ENCODE data around the gene LNX2. TPM values are rescaled to one million over a fixed set of nuclear protein-coding genes. Genes with fewer than 3 reads are reported as not detected.
A peak's percentile ranks its signal among the peaks of the same experiment; 100 is the strongest.

Gene LNX2
- total RNA-seq, 1 experiment from 2014 or later: 6.4 TPM

- no peak for DNase-seq (ENCODE audit: low spot score)
- intact Hi-C loops (cut with micrococcal nuclease; ENCODE audit: unreplicated experiment): no loop called here
- no peaks in the 10 kb centered on the region for H3K36me3 ChIP-seq (ENCODE audit: insufficient read depth, low read length, poor library complexity, severe bottlenecking)
- H3K4me1 ChIP-seq (ENCODE audit: insufficient read depth, low read length, poor library complexity, severe bottlenecking): peaks cover 6% of the 10 kb centered on the region
- no peak overlapping the region for H3K27ac ChIP-seq (ENCODE audit: low read depth, low read length, poor library complexity, severe bottlenecking)
- no peak overlapping the region for H3K4me3 ChIP-seq (ENCODE audit: low read depth, low read length, poor library complexity, severe bottlenecking)
- ChIA-PET CTCF (no interaction called here), POLR2A (ENCODE audit: low non-redundant PET) (no interaction called here)
- no peaks in the 10 kb centered on the region for H3K9me3 ChIP-seq (ENCODE audit: low read depth, low read length, poor library complexity, severe bottlenecking)
- no TSS peak for BruUV-seq (replicated peaks)
- no peaks in the 10 kb centered on the region for H3K27me3 ChIP-seq (replicated peaks; ENCODE audit: insufficient read depth, low read depth, low read length, poor library complexity)
- TF ChIP-seq CTCF (conservative IDR thresholded peaks at IDR 0.05; ENCODE audit: low read depth, low read length) (no peak), EZH2 (IDR thresholded peaks at IDR 0.05; ENCODE audit: borderline replicate concordance, low read depth, low read length, poor library complexity, severe bottlenecking) (no peak)
Observed at GRCh38 chr13:27587095-27587746, 33.1 kb downstream of the LNX2 start.

GRCh38 chr13:27583645-27584044 is 36.7 kb downstream of the LNX2 start:
- intact Hi-C loops (cut with micrococcal nuclease; ENCODE audit: unreplicated experiment): no loop called here
- H3K4me3 ChIP-seq (ENCODE audit: low read depth, low read length, poor library complexity, severe bottlenecking): no peak overlapping the region
- H3K9me3 ChIP-seq (ENCODE audit: low read depth, low read length, poor library complexity, severe bottlenecking): no peaks in the 10 kb centered on the region
- DNase-seq (ENCODE audit: low spot score): peak; percentile 24
- peaks cover 6% of the 10 kb centered on the region for H3K4me1 ChIP-seq (ENCODE audit: insufficient read depth, low read length, poor library complexity, severe bottlenecking)
- H3K27me3 ChIP-seq (replicated peaks; ENCODE audit: insufficient read depth, low read depth, low read length, poor library complexity): no peaks in the 10 kb centered on the region
- no peak overlapping the region for H3K27ac ChIP-seq (ENCODE audit: low read depth, low read length, poor library complexity, severe bottlenecking)
- POLR2A ChIA-PET (ENCODE audit: low non-redundant PET): no interaction called here
- TF ChIP-seq EZH2 (IDR thresholded peaks at IDR 0.05; ENCODE audit: borderline replicate concordance, low read depth, low read length, poor library complexity, severe bottlenecking): no peak
- no peak for TF ChIP-seq CTCF (conservative IDR thresholded peaks at IDR 0.05; ENCODE audit: low read depth, low read length)
- BruUV-seq (replicated peaks): no TSS peak
- CTCF ChIA-PET: no interaction called here
- H3K36me3 ChIP-seq (ENCODE audit: insufficient read depth, low read length, poor library complexity, severe bottlenecking): no peaks in the 10 kb centered on the region

GRCh38 chr13:27578121-27579030 is 42.0 kb downstream of the LNX2 start:
- POLR2A ChIA-PET (ENCODE audit: low non-redundant PET): no interaction called here
- Histone ChIP-seq H3K27me3 (replicated peaks; ENCODE audit: insufficient read depth, low read depth, low read length, poor library complexity) (no peaks in the 10 kb centered on the region), H3K9me3 (ENCODE audit: low read depth, low read length, poor library complexity, severe bottlenecking) (peaks cover 3% of the 10 kb centered on the region), H3K4me1 (ENCODE audit: insufficient read depth, low read length, poor library complexity, severe bottlenecking) (peaks cover under 1% of the 10 kb centered on the region), H3K4me3 (ENCODE audit: low read depth, low read length, poor library complexity, severe bottlenecking) (no peak overlapping the region), H3K27ac (ENCODE audit: low read depth, low read length, poor library complexity, severe bottlenecking) (no peak overlapping the region), H3K36me3 (ENCODE audit: insufficient read depth, low read length, poor library complexity, severe bottlenecking) (no peaks in the 10 kb centered on the region)
- BruUV-seq (replicated peaks): no TSS peak
- intact Hi-C loops (cut with micrococcal nuclease; ENCODE audit: unreplicated experiment): no loop called here
- no peak for TF ChIP-seq EZH2 (IDR thresholded peaks at IDR 0.05; ENCODE audit: borderline replicate concordance, low read depth, low read length, poor library complexity, severe bottlenecking)
- no peak for TF ChIP-seq CTCF (conservative IDR thresholded peaks at IDR 0.05; ENCODE audit: low read depth, low read length)
- CTCF ChIA-PET: no interaction called here
- no peak for DNase-seq (ENCODE audit: low spot score)

All from A673 (cell line).